Measurements from ENCODE around the gene PLCB1.

PLCB1 gene

DNA sequence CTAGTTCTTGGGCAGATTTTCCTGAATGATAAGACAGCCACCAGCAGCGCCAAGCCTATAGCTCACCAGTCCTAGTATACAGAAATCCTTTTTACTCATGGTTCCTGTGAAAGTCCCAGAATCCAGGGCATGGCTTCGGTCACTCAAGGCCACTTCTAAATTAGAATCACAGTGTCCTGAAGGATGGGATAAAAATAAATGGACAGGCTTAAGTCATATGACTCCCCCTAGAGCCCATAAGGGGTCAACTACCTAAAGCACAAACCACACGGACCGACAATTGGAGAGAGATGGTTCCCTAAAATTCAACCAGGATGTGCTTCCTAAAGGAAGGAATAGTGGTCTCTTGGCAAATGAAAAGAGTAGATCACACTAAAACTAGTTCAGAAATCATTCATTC is 532.7 kb downstream of the PLCB1 start:
- H3K79me2 ChIP-seq (ENCODE audit: control insufficient read depth, insufficient read depth, low read length, unreplicated experiment): no peaks in the 10 kb centered on the region
- H3K27ac ChIP-seq (ENCODE audit: low read depth, low read length): no peak overlapping the region
- no peaks in the 10 kb centered on the region for H3K4me1 ChIP-seq (ENCODE audit: control insufficient read depth, insufficient read depth, low read length, unreplicated experiment)
- H2AFZ ChIP-seq (ENCODE audit: low read length, unreplicated experiment): no peak overlapping the region
- H3K27me3 ChIP-seq (ENCODE audit: insufficient read depth, low read length): no peaks in the 10 kb centered on the region
- H3K36me3 ChIP-seq (ENCODE audit: insufficient read depth, low read length): no peaks in the 10 kb centered on the region
- no peak overlapping the region for H3K4me3 ChIP-seq (ENCODE audit: low read depth, low read length)

DNA sequence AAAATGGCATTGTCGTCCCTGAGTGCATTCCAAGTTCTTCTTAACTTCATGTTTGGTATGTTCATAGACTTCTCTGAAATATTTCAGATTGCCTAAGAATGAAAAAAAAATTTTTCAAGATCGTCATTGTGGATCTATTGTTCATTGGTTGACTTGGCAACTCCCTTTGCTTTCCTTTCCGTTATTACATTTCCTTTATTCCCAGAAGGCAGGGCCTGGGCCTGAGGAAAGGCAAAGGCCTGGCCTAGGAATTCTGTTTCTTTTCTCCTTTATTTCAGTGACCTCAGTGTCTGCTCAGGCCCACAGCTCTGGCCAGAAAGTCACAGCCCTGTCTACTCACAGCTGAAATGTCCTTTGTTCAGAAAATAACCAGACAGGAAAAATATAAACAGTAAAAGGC is 535.2 kb downstream of the PLCB1 start:
- no peaks in the 10 kb centered on the region for H3K79me2 ChIP-seq (ENCODE audit: control insufficient read depth, insufficient read depth, low read length, unreplicated experiment)
- H3K4me3 ChIP-seq (ENCODE audit: low read depth, low read length): no peak overlapping the region
- H3K27me3 ChIP-seq (ENCODE audit: insufficient read depth, low read length): no peaks in the 10 kb centered on the region
- H2AFZ ChIP-seq (ENCODE audit: low read length, unreplicated experiment): no peak overlapping the region
- H3K36me3 ChIP-seq (ENCODE audit: insufficient read depth, low read length): no peaks in the 10 kb centered on the region
- H3K27ac ChIP-seq (ENCODE audit: low read depth, low read length): no peak overlapping the region
- H3K4me1 ChIP-seq (ENCODE audit: control insufficient read depth, insufficient read depth, low read length, unreplicated experiment): no peaks in the 10 kb centered on the region

DNA sequence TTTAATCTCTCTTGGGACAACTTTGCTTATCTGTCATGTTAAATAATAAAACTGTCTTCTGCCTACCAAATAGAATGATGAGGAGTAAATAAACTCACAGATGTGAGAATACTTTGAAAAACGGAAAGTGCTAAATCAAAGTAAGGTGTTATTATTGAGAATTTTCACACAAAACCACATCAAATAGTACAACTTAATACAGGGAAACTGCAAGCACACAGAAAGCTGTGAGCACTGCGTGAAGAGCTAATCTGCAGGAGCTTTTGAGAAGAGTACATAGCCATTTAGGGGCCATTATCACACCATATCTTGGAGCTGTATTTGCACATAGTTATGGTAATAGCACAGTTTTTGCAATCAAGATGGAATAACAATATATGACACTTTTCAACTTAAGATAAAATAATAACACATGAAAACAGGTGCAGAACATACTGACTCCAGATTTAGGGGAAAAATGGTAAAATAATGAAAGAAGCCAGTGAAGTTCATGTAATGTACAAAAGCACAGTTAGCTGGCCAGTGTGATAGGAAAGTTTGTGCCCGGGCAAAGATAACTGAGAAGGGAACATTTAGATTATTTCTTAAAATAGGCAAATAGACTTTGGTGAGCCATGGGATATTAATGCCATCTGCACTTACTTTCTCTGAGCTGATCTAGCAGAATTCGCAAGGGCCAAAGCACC is 538.3 kb downstream of the PLCB1 start:
- Histone ChIP-seq H3K4me1 (ENCODE audit: control insufficient read depth, insufficient read depth, low read length, unreplicated experiment) (no peaks in the 10 kb centered on the region), H3K27ac (ENCODE audit: low read depth, low read length) (no peak overlapping the region), H3K79me2 (ENCODE audit: control insufficient read depth, insufficient read depth, low read length, unreplicated experiment) (no peaks in the 10 kb centered on the region), H3K36me3 (ENCODE audit: insufficient read depth, low read length) (no peaks in the 10 kb centered on the region), H2AFZ (ENCODE audit: low read length, unreplicated experiment) (no peak overlapping the region), H3K27me3 (ENCODE audit: insufficient read depth, low read length) (no peaks in the 10 kb centered on the region), H3K4me3 (ENCODE audit: low read depth, low read length) (no peak overlapping the region)

DNA sequence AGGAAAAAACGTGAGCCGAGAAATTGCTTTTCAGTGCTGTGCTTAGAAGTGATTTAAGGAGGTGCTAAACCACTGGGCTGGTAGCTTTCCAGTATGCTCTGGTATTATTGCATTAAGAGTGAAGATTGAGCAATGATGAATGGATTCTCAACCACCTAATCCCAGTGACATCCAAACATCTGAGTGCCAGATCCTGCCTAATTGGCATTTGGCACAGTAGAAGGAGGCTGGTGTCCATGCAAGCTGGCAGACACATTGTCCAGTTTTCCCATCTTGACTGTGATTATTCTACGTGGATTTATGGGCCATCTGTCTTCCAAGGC is 538.8 kb downstream of the PLCB1 start:
- Histone ChIP-seq H3K4me1 (ENCODE audit: control insufficient read depth, insufficient read depth, low read length, unreplicated experiment) (no peaks in the 10 kb centered on the region), H3K27me3 (ENCODE audit: insufficient read depth, low read length) (no peaks in the 10 kb centered on the region), H3K27ac (ENCODE audit: low read depth, low read length) (no peak overlapping the region), H3K4me3 (ENCODE audit: low read depth, low read length) (no peak overlapping the region), H3K36me3 (ENCODE audit: insufficient read depth, low read length) (no peaks in the 10 kb centered on the region), H2AFZ (ENCODE audit: low read length, unreplicated experiment) (no peak overlapping the region), H3K79me2 (ENCODE audit: control insufficient read depth, insufficient read depth, low read length, unreplicated experiment) (no peaks in the 10 kb centered on the region)

DNA sequence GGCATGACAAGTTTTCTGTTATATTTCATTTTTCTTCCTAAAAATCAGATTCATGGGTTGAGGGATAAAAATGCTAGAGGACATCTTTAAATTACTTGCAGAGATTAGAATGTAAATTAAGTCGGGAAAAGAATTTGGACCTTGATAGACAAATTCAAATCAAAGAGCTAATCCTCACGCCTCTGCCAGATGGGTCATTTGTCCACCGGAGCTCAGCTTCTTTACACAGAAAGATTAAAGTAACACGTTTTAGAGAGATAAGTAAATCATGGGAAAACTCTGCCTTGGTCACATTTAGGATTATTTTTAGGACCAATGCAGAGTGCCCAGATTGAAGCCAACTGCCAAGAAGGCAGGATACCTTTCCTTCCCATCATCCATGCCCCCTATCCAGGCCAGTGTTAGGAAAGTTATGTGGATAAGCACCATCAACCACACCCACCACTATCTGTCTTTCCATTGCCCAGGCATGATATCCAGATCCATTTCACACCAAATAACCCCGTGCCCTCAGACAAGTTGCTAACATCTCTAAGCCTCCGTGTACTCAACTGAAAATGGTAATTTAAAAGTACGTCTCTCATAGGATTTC is 539.4 kb downstream of the PLCB1 start:
- H3K79me2 ChIP-seq (ENCODE audit: control insufficient read depth, insufficient read depth, low read length, unreplicated experiment): no peaks in the 10 kb centered on the region
- H3K27ac ChIP-seq (ENCODE audit: low read depth, low read length): no peak overlapping the region
- H3K4me3 ChIP-seq (ENCODE audit: low read depth, low read length): no peak overlapping the region
- no peaks in the 10 kb centered on the region for H3K36me3 ChIP-seq (ENCODE audit: insufficient read depth, low read length)
- H3K4me1 ChIP-seq (ENCODE audit: control insufficient read depth, insufficient read depth, low read length, unreplicated experiment): no peaks in the 10 kb centered on the region
- H2AFZ ChIP-seq (ENCODE audit: low read length, unreplicated experiment): no peak overlapping the region
- no peaks in the 10 kb centered on the region for H3K27me3 ChIP-seq (ENCODE audit: insufficient read depth, low read length)

DNA sequence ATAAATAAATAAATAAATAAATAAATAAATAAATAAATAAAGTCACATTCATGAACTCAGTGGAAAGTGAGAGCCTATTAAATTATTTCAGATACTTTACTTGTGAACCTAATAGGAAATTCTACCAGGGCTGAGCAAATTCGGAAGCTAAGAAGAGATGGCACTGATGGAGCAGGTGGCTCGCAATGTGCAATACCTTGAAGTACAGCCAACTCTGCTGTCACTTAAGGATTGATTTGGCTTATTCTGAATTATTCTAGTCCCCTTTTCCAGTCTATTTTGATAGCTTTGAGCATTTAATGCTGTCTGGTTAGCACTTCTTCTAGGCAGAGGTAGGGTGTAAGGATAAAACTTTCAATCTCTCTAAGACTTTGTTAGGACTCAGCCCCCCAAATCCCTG is 541.0 kb downstream of the PLCB1 start:
- H3K27me3 ChIP-seq (ENCODE audit: insufficient read depth, low read length): no peaks in the 10 kb centered on the region
- H3K36me3 ChIP-seq (ENCODE audit: insufficient read depth, low read length): no peaks in the 10 kb centered on the region
- H3K79me2 ChIP-seq (ENCODE audit: control insufficient read depth, insufficient read depth, low read length, unreplicated experiment): no peaks in the 10 kb centered on the region
- H3K4me1 ChIP-seq (ENCODE audit: control insufficient read depth, insufficient read depth, low read length, unreplicated experiment): no peaks in the 10 kb centered on the region
- H3K4me3 ChIP-seq (ENCODE audit: low read depth, low read length): no peak overlapping the region
- no peak overlapping the region for H2AFZ ChIP-seq (ENCODE audit: low read length, unreplicated experiment)
- H3K27ac ChIP-seq (ENCODE audit: low read depth, low read length): no peak overlapping the region

DNA sequence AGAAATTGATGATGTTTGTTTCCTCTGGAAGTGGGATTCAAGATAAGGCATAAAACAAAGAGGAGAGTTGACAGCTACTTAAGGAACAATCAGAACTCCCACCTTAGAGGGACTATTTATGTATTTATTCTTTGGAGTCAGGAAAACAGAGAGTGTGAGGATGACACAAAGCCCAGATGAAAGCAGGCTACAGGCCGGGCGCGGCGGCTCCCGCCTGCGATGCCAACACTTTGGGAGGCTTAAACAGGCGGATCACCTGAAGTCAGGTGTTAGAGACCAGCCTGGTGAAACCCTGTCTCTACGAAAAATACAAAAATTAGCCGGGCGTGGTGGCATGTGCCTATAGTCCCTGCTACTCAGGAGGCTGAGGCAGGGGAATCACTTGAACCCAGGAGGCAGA is 543.8 kb downstream of the PLCB1 start:
- Histone ChIP-seq H3K4me1 (ENCODE audit: control insufficient read depth, insufficient read depth, low read length, unreplicated experiment) (no peaks in the 10 kb centered on the region), H3K79me2 (ENCODE audit: control insufficient read depth, insufficient read depth, low read length, unreplicated experiment) (no peaks in the 10 kb centered on the region), H3K36me3 (ENCODE audit: insufficient read depth, low read length) (no peaks in the 10 kb centered on the region), H3K27me3 (ENCODE audit: insufficient read depth, low read length) (no peaks in the 10 kb centered on the region), H2AFZ (ENCODE audit: low read length, unreplicated experiment) (no peak overlapping the region), H3K27ac (ENCODE audit: low read depth, low read length) (no peak overlapping the region), H3K4me3 (ENCODE audit: low read depth, low read length) (no peak overlapping the region)

DNA sequence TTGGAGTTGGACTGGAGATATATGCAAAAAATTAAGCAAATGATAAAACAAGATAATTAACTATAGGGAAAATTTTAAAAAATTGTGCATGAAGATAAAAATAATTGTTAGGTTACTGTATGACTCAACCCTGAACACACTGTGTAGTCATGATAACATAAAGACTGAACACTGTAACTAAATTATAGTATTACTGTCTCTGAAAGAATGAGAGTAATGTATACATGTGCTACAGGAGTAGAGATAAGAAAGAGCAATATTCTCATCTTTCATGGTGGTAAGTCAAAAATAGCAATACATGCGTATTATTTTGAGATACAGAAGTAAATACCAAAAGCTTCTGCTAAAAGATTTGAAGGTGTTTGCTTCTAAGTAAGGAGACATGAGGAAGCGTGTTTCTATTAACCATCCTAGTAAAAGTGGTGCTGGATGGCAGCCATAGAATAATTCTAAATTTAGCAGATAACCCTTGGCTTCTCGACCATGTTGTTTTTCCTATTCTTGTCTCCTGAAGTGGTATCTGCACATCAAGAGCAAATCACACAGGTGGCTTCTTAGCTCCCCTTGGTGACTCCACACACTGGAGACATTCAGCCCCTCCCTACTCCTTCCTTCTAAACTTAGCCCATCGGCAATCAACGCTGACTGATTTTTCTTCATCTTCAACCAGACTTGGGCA is 546.2 kb downstream of the PLCB1 start:
- no peaks in the 10 kb centered on the region for H3K27me3 ChIP-seq (ENCODE audit: insufficient read depth, low read length)
- H2AFZ ChIP-seq (ENCODE audit: low read length, unreplicated experiment): no peak overlapping the region
- H3K4me1 ChIP-seq (ENCODE audit: control insufficient read depth, insufficient read depth, low read length, unreplicated experiment): no peaks in the 10 kb centered on the region
- H3K27ac ChIP-seq (ENCODE audit: low read depth, low read length): no peak overlapping the region
- H3K79me2 ChIP-seq (ENCODE audit: control insufficient read depth, insufficient read depth, low read length, unreplicated experiment): no peaks in the 10 kb centered on the region
- no peaks in the 10 kb centered on the region for H3K36me3 ChIP-seq (ENCODE audit: insufficient read depth, low read length)
- H3K4me3 ChIP-seq (ENCODE audit: low read depth, low read length): no peak overlapping the region

DNA sequence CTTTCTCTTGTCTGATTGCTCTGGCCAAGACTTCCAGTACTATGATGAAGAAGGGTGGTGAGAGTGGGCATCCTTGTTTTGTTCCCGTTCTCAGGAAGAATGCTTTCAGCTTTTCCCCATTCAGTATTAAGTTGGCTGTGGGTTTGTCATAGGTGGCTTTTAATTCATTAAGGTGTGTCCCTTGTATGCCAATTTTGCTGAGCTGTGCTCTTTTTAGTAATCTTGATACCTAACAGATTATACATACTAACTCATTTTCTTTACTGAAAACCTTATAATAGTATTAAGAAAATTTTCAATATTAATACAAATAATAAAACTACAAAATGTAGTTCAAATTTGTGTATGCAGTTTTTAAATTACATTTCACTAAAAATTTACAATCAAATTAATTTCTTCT is 557.3 kb downstream of the PLCB1 start:
- H3K4me3 ChIP-seq (ENCODE audit: low read depth, low read length): no peak overlapping the region
- H3K79me2 ChIP-seq (ENCODE audit: control insufficient read depth, insufficient read depth, low read length, unreplicated experiment): no peaks in the 10 kb centered on the region
- H3K36me3 ChIP-seq (ENCODE audit: insufficient read depth, low read length): 0 out of 2 replicates have a peak, but pooled peaks cover 2% of the 10 kb centered on the region
- no peaks in the 10 kb centered on the region for H3K27me3 ChIP-seq (ENCODE audit: insufficient read depth, low read length)
- no peak overlapping the region for H3K27ac ChIP-seq (ENCODE audit: low read depth, low read length)
- no peak overlapping the region for H2AFZ ChIP-seq (ENCODE audit: low read length, unreplicated experiment)
- peaks cover 13% of the 10 kb centered on the region for H3K4me1 ChIP-seq (ENCODE audit: control insufficient read depth, insufficient read depth, low read length, unreplicated experiment)

DNA sequence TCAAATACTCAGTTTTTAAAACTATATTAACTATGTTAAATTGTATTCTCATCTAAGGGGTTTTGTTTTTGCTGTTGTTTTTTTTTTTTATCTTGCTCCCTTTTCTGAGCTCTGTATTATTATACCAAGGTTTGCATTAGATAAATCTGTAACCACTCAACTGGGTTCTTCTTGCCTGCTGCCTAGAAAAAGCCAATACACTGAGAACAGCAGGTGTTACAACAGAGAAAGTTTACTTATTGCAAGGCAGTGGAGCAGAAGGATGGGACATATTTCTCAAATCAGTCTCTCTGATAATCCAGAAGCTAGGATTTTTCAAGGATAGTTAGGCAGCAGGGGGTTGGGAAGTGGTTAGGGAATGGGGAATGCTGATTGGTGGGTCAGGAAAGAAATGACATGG is 558.0 kb downstream of the PLCB1 start:
- Histone ChIP-seq H3K27me3 (ENCODE audit: insufficient read depth, low read length) (no peaks in the 10 kb centered on the region), H2AFZ (ENCODE audit: low read length, unreplicated experiment) (no peak overlapping the region), H3K79me2 (ENCODE audit: control insufficient read depth, insufficient read depth, low read length, unreplicated experiment) (no peaks in the 10 kb centered on the region), H3K36me3 (ENCODE audit: insufficient read depth, low read length) (0 out of 2 replicates have a peak, but pooled peaks cover 2% of the 10 kb centered on the region), H3K4me3 (ENCODE audit: low read depth, low read length) (no peak overlapping the region), H3K27ac (ENCODE audit: low read depth, low read length) (no peak overlapping the region), H3K4me1 (ENCODE audit: control insufficient read depth, insufficient read depth, low read length, unreplicated experiment) (peaks cover 13% of the 10 kb centered on the region)

DNA sequence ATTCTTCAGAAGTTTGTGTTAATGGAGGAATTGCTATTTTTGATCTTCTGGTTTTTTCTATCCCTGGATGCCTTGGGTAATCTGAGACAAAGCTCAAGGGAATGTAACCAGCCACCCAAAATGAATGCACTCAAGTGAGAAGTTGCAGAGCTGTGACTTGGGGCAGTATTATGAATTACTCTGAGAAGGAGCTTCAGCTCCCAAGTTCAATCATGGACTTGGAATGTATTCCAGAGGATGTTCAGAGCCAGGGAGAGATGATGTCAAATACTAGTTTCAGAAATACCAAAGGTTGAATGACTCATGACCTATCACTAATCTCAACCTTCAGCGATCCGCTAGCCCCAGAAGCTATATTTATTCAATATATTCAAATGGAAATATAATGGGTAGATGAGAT is 561.6 kb downstream of the PLCB1 start:
- Histone ChIP-seq H2AFZ (ENCODE audit: low read length, unreplicated experiment) (no peak overlapping the region), H3K4me1 (ENCODE audit: control insufficient read depth, insufficient read depth, low read length, unreplicated experiment) (peaks cover 13% of the 10 kb centered on the region), H3K4me3 (ENCODE audit: low read depth, low read length) (no peak overlapping the region), H3K27me3 (ENCODE audit: insufficient read depth, low read length) (no peaks in the 10 kb centered on the region), H3K36me3 (ENCODE audit: insufficient read depth, low read length) (0 out of 2 replicates have a peak, but pooled peaks cover 2% of the 10 kb centered on the region), H3K79me2 (ENCODE audit: control insufficient read depth, insufficient read depth, low read length, unreplicated experiment) (no peaks in the 10 kb centered on the region), H3K27ac (ENCODE audit: low read depth, low read length) (0 out of 2 replicates have a peak overlapping the region, but pooled peaks have one; percentile 6)

Measured in ACC112 (cell line).